NOMO-1 (cell line): ENCODE results near the gene HYAL2.
"Not testable (repeated sequence)": the region's sequence is repeated elsewhere in the genome, so short reads cannot be mapped to it uniquely, and the experiment has no call there.

Experiments used
- DNase-seq, 2 experiments: peaks; one replicate each; lab custom pipeline; 2025; ENCODE audit not compliant: unreplicated experiment in 2 of 2; lab: John Stamatoyannopoulos, UW

Gene HYAL2

DNA sequence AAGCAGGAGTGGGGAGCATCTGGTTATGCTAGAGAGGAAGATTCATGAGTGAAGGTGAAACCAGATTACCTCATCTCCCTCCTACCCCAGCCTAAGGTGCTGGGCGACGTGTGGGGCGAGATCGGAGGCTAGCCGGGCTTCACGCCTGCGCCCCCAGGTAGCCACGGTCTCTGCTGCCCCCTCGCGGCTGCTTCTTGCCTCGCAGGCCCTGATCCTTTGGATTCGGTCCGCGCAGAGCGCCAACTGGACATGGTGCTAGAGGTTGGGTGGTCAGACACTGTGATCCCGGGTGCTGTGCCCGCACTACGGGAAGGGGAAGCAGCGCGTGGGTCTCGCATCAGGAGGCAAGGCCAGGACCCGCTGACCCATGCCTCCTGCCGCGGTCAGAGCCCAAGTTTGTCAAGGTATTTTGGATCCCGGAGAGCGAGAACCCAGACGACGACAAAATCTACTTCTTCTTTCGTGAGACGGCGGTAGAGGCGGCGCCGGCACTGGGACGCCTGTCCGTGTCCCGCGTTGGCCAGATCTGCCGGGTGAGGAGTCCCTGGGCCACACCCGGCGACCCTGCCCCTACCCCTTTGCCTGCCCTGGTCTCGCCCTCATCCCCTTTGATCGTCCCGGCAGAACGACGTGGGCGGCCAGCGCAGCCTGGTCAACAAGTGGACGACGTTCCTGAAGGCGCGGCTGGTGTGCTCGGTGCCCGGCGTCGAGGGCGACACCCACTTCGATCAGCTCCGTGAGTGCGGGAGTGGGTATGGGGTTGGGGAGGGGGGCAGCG is 49.4 kb downstream of the HYAL2 start:
- peak; percentile 77 to 84 for DNase-seq

DNA sequence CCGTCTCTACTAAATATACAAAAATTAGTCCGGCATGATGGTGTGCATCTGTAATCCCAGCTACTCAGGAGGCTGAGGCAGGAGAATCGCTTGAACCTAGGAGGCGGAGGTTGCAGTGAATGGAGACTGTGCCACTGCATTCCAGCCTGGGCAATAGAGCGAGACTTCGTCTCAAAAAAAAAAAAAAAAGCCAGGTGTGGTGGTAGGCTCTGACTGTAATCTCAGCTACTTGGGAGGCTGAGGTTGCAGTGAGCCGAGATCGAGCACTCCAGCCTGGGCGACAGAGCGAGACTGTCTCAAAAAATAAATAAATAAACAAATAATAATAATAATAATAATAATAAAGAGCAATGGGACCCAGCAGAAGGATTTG is 50.0 kb downstream of the HYAL2 start:
- DNase-seq = not testable (repeated sequence)

DNA sequence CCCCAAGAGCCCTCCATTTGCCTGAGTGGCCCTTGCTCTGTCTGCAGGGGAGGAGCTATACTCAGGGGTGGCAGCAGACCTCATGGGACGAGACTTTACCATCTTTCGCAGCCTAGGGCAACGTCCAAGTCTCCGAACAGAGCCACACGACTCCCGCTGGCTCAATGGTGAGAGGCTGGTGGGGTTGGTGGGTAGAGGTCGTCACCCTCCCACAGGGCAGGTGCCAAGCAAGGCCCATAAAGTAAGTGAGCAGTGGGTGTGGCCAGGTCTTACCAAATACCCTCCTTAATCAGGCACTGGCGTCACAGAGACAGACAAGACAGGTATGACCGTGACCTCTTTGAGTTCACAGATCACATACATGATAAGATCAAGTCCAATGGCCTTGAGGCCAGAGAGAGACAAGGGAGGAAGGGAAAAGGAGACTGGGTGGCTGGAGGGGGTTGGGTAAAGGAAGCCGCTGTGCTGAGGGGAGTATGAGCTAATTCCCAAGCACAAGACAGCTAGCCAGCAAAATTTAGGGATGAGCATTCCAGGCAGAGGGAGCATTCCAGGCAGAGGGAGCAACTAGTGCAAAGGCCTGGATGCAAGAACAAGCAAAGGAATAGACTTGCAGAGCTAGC is 51.1 kb downstream of the HYAL2 start:
- no peak for DNase-seq

DNA sequence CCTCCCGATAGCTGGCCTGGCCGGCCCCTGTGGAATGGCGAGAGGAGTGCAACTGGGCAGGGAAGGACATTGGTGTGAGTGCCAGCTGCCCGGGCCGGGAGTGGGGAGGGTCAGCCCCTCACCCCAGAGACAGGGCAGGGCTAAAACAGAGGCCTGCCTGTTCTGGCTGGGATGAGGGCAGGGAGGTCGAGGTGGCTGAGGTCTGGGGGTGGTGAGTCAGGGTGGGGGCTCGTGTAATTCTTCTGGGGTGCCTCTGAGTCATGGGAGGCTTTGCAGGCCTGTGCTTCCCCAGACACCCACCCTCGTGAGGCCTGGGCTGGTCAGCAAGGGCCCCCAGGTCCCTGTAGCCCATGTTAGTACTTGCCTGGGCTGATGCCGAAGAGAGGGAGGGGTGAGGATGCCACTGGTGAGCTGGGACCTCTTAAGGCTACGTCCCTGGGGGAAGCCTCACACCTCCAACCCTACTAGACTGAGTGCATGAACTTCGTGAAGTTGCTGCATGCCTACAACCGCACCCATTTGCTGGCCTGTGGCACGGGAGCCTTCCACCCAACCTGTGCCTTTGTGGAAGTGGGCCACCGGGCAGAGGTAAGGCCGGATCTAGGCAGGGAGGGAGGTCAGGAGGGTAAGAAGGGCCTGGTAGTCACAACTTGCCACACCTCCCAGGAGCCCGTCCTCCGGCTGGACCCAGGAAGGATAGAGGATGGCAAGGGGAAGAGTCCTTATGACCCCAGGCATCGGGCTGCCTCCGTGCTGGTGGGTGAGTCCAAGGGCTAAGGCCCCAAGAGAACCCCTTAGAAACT is 51.9 kb downstream of the HYAL2 start:
- DNase-seq = no peak

DNA sequence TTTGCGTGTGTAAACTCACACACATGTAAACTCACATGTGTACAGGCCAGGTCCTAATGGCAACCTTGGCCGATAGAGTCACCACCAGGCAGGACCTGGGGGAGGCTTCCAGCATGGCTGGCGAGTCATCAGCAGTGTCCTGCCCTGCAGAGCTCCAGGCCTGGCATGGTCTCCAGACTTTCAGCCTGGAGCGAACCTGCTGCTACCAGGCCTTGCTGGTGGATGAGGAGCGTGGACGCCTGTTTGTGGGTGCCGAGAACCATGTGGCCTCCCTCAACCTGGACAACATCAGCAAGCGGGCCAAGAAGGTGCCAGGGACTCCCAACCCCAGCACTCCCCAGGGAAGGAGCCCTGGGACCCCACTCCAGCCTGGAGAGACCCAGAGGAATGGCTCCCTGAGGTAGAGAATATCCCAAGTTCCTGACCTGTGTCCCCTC is 52.5 kb downstream of the HYAL2 start:
- DNase-seq = no peak

DNA sequence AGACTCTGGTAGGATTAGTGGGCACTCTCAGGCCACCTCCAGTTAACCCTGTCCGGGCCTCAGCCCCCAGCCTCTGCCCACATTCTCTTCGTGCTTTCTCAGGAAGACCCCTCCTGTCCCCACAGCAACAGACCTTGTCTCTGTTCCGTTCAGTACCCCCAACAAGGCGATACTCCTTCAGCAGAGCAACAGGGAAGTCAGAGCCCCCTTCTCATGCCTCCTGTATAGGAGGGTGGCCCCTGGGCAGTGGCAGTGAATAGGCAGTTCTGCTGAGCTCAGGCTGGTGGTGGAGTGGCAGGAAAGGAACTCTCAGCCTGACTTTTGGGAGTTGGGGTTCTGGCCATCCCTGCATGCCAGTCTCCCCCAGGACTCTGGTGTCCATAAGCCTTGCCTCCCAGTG is 53.1 kb downstream of the HYAL2 start:
- DNase-seq = no peak

DNA sequence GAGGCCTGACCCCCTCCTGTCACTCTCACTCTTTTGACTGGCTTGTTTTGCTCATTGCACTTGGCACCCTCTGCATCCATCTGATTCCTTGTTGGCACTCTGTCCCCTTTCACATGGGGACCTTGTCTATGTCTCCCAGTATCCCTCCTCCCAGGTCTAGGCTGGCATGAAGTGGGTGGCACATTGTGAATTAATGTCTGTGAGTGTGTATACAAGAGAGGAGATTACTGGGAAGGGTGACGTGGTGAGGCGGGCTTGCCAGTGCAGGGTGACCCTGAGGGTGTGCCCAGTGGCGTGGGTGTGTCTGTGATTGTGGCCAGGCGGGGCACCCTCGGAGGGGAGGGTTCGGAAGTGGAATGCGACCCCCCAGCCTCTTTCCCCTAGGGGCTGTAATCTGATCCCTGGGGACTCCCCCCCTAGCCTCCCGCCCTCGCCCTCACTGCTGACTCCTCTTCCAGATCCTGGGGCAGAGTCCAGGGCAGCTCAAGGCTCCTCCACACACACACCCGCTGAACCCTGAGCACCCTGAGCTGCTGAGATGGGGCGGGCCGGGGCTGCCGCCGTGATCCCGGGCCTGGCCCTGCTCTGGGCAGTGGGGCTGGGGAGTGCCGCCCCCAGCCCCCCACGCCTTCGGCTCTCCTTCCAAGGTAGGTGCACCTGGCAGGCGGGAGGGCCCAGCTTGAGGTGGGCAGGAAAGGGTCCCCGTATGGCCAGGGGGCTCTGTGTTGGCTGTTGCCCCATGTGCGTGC is 53.7 kb downstream of the HYAL2 start, which contains the start of gene SEMA3B:
SEMA3B (plus strand) TSS at position 445 of the 749 bp plus-strand sequence; CDS start at position 539, 94 bp downstream.
- no peak for DNase-seq

DNA sequence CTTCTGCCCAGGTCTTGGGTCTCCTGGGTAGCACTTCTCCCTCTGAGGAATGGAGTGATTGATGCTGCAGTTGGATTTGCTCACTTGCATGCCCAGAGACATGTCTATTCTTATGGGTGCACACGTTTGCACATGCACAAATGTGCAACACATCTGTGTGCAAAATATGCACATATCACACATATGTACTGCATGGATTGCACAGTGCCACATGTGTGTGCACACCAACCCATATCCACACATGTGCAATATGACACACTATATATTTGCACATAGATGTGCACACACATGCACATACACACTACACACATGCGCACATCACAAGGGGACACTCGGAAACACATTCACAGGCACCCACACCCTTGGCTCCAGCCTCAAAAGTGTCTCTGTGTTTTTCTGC is 54.3 kb downstream of the HYAL2 start:
- DNase-seq = no peak
